HG03439 (cell line): Measurements from ENCODE around the gene MGMT.

ENCODE experiments used
- ATAC-seq: cut with Tn5 transposase; IDR thresholded peaks from one replicate; pipeline ENCODE4 v1.9.1; 2021; ENCODE audit warnings: mild to moderate bottlenecking, moderate library complexity; ENCODE audit not compliant: unreplicated experiment

Gene MGMT

DNA sequence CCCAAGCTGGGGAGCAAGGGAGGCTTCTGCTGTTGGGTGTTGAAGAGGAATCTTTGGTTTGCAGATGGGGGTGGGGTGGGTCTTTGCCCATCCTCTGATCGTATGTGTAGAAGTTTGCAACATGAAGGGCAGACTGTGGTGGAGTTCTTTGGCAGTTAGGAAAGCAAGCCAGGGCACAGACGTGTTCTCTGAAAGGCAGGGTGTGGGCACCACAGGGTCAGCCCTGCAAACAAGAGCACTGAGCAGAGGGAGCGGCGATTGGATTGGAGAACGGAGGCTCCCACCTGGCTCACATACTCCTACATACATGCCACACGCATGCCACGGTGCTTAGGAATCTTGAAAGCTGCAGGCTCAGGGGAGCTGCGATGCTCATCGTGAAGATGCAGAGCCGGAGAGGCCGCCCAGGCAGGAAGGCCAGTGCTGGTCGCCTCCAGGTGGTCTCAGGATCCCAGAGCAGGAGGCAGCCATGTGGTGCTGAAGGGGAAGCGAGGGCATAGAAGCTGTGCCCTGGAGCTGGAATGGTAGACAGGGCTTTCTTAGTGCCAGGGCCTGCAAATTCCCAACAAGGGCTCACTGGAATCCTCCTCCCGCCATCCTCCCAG lies 149.0 kb downstream of the MGMT start:
- no peak for ATAC-seq

DNA sequence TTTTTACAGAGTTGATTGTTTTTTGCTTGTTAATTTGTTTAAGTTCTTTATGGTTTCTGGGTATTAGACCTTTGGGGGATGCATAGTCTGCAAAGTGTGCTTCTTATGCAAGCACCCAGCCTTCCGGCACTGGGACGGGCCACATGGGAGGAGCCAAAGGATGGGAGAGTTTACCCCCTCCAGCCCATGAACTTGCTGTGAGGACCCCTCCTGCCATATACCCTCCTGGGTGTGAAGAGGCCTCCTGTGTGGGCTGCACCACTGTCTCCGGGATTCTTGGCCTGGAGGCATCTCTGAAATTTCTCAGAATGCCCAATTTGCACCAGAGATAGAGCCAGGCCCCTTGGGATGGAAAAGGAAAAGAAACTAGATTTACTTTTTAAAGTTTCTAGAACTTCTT lies 150.7 kb downstream of the MGMT start:
- no peak for ATAC-seq

DNA sequence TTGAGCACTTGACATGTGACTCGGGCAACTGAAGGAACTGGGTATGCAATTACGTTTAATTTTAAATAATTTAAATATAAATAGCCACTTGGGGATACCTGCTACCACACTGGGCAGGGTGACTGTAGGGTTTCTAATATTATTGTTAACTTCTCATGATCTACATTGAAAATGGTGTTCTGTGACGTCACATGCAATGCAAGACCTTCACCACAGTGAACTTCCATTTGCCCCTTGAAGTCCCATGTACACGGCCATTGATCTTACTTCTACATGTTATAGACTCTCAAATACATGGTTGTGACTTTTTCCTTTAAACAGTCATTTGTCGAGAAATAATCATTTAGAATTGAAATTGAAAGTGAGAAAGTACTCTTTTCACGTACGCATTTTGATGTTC lies 154.0 kb downstream of the MGMT start:
- ATAC-seq = no peak

DNA sequence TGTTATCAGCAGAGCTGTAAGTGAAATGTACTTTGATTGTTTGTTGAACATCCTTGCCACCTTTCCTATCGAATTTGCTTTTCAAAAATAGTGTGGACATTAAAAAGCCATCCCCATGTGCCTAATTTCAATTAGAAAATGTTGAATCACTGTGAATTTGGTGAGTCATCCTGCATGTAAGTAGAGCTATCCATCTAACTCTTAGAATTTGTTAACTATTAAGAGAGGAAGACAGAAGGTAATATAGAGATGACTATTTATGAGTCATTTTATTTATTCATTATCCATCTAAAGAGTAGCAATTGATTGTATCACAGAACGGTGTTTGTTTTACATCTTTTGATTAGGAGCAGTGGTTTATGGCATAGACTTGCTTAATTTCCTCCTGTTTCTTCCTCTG lies 154.7 kb downstream of the MGMT start:
- no peak for ATAC-seq

DNA sequence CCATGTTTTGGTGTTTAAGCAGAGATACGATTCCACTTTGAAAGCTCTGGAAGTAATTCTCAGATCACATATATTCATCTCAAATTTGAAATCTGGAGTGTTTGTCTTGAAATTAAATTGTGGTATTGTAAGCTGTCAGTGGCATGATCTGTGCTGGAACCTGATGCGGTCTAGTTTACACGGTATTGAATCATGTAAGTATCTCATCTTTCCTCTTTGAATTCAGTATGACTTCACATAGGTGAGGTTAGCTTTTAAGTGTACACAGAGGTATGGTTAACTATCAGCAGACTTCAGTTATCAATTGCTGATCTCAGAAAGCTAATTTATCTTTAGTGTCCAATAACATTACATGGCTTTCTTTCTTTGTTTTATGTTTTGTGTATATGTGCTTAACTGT lies 155.2 kb downstream of the MGMT start:
- ATAC-seq = no peak

DNA sequence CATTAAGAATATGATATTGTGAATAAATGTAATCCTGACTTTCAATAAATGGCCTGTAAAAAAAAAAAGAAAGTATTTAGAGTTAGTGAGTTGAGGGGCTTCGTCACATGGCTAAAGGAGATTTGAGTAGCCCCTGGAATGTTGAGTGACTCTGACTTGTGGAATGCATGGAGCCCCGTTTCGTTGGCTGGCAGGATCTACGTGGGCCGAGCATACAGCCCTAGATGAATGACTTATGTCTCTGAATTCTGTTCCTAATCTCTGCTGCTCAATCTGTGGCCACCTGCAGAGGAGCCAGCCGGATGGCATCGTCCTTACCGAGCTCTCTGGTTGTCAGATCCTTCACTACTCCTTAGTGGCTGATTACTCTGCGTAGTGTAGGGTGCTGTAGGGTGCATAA lies 155.7 kb downstream of the MGMT start:
- no peak for ATAC-seq

DNA sequence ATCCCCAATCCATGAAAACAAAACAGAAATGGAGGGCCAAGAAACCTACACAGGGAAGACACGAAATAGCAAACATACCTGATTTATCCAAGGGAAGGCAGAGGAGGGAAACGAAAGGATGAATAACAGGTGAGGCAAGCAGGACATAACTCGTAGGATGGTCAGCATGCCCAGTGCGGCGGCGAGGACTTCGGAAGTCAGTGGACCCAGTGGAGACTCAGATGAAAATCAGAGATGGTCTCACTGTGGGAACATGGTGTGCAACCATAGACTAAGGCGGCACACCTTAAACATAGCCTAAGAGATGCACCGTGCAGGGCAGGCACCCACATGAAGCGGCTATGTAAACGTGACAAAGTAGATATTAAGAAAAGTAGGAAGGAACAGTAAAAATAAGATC lies 157.5 kb downstream of the MGMT start:
- no peak for ATAC-seq

DNA sequence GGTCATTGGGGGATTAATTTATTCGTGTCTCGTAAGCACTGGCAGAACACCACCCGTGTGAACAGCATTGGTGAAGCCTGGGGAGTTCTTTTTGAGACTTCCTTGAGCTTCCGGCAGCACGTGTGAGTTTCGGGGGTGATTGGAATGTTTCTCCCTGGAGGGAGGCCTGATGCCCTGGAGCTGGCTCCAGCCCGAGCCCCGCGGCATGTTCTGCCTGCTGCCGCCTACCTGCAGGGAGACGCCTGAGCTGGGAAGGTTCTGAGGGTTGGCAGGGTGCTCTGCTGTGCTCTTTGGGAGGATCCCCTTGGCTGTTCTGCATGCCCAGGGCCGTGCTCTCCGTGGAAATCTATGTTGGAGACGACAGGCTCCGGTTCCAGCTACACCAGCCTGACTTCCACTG lies 159.3 kb downstream of the MGMT start:
- ATAC-seq = no peak

DNA sequence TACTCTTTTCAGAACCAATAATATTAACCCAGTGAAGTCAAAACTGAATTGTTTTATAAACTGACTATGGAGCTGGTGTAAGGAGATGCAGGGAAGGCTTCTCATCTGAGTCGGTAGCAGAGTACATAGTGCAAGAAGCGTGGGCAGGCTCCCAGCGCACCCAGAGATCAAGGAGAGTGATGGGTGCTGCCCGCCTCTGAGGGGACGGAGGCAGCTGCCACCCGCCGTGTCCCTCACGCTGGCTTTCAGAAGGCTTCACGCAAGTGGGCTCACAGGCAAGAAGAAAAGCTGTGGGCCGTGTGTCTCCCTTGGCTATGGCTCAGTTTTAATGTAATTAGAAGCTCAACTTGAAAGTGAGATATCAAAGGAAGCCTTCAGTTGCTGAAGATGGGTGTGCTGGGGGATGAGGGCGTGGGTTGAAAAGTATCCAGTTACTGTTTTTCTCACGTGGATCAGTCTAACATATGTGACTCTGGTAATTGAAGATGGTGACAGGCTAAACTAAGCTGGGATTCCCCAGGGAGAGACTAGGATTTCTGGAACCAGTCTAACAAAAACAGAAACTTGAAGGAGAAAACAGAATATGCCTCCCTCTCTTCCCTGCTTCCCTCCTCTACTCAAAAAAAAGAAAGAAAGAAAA lies 159.9 kb downstream of the MGMT start:
- ATAC-seq = no peak

DNA sequence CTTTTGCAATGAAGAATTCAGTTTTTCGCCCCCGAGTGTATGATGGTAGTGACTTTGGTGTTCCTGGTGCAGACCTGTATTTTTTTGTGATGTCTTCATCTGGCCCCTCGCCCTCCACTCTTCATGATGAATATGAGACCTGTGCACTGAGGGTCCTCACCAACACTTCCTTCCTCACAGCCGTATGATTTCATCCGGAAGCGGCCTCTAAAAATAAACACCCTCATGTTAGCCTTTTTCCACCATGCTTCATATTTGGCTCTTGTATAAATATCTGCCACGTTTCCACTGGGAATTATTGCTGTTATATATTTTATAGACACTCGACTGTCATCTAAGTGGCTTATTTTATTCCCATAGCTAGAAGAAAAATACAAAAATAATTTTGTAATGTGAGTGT lies 160.4 kb downstream of the MGMT start:
- no peak for ATAC-seq

DNA sequence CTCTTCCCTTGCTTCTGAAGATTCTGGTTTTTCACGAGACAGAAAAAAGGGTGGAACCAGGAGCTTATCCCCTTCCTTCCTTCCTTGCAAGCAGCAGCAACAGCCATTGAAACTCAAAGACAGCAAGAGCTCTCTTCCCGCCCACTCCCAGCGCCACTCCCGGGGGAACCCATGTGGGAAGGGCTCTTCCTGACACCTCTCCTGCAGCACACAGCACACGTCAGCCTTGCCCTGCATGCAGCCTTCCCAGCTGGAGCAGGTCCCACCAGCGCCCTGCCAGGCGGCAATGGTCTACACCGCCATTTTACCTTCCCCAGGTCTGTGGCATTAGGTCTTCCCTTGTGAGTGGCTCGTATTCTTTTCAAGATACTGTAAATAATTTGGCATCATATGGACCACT lies 161.8 kb downstream of the MGMT start:
- no peak for ATAC-seq

DNA sequence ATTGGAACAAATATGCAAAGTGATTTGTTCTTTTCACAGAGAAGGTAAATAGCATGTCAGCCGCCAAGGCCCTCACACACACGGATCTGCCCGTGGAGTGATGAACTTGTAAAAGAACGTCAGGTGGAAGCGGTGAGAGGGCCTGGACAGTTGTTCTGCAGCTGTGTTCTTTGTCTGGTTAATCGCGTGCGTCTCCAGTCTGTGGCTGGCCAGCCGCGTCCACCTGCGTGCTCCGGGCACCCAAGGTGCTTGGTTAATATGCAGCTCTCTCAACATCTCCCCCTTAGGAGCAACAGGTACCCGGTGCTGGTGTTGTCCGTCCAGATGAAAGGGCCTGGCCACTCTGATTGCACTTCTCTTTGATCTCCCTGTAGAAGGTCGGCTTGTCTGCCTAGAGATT lies 162.9 kb downstream of the MGMT start:
- ATAC-seq = no peak

DNA sequence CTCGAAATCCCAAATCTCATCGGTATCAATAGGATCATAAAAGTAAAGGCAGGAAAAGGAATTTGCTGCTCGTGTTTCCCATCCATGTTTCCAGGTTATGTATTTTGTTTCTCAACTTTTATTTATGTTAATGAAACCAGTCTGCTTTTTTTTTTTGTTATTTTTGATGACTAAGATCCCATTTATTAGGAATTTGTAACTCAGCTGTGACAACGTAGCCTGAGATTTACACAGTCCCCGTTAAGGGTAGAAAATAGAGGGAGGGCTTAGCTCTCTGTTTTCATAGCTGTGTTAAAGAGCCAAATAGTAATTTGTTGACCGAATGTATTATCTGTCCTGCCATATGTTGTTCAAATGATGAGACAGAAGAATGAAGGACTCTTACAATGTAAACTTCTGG lies 164.0 kb downstream of the MGMT start:
- no peak for ATAC-seq

DNA sequence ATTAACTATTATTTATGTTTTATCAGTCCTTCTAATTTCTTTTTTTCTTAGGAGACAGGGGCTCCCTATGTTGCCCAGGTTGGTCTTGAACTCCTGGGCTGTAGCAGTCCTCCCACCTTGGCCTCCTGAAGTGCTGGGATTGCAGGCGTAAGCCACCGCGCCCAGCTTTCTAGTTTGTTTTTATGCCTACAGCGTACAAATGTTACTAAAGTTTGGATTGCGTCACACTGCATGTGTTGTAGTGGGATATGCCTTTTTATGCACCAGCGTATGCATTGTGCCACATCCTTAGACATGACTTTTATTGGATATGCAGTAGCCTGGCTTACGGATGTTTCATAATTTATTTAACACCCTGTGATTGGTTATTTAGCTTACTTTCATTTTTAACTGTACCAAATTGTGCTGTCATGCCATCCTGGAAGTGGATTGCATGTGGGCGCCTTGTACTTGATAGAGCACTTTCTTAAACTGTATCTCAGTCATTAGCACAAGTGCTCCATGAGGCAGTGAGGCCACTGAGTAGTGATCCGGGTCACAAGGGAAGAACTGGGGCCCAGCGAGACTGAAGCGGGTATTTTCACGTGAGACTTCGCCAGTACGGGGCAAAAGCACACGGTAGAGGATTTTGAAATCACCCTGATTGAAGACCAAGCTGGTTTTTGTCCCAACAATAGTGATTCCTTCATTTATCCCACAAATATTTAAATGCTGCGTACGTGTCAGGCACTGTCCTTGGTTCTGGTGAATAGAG lies 165.0 kb downstream of the MGMT start:
- ATAC-seq = no peak

DNA sequence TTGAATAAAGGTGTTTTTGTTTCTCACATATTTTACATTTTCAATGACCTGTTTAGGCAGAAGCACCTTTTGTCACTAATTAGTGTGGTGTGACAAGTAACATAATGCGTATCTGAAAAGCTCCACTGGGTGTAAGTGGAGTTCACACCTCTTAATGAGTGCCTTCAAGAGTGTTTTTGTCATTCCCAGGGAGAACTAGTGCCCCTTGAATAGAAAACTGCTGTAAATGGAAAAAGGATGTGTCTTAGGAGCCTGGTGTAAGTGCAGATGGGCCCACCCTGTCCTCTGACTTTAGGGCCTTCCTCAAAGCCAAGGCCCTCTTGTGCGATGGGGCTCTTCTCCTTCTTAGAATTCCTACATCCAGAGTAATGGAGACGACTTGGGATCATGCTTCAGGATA lies 170.0 kb downstream of the MGMT start:
- ATAC-seq = no peak

DNA sequence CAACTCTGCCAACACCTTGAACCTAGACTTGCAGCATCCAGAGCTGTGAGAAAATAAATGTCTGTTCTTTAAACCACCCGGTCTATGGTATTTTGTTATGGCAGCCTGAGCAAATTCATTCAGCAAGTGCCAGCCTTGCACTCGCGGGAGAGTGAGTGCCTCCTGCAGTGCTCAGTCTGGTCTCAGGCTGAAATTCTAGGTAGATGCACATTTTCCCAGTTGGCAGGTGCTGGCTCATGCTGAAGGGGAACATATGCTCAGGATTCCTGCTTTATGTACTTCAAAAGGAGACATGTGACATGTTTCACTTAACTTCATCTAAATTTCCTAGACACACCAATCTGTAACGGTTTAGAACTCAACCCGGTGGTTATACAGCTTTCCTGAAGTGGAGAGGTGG lies 170.8 kb downstream of the MGMT start:
- no peak for ATAC-seq

DNA sequence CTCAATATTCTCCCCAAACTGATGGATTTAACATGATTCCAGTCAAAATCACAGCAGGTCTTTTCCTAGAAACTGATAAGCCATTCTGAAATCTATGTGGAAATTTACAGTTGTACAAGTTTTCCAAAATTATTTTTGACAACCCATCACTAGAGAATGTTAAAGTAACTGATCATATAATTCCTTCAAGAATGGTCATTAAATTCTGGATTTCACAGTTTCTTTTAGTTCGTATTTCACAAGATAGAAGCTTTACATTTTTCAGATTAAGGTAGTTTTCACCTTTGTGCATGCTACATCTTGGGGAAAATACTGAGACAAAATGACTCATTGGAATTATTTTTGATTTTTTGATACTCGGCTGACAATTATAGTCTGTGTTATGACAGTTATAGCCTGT lies 174.3 kb downstream of the MGMT start:
- no peak for ATAC-seq

DNA sequence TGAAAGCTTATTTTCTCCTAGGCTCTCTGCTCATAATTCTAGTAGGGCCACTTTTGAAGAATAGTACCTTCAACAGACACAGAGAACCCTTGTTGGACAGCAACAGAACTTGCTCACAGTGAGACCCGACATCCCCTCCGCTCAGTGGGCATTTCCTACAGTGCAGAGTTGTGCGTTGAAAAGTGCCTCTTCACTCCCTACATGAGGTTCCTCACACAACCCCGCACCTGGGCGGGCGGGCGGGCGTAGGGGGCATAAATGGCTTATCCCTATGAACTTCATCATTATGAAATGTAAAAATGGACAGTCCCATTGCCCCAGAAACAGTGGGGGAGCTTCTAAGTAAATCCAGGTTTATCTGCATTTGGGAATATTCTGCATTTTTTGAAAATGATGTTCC lies 174.9 kb downstream of the MGMT start:
- ATAC-seq = no peak

DNA sequence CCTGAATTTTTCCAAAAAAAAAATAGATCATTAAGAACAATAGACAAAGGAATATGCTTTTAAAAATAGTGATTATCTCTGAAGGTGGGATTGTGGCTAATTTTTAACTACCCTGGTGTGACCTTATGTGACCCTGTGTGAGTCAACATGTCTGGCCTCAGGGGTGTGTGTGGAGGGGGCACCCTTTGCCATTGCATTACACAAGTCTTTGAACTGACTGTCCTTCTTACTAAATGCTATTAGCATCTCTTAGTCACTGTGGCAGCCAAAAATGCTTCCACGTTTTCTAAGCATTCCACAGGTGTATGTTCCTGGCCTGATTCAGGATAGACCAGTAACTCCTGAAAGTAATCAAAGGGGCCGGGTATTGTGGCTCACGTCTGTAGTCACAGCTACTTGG lies 175.4 kb downstream of the MGMT start:
- ATAC-seq = no peak

DNA sequence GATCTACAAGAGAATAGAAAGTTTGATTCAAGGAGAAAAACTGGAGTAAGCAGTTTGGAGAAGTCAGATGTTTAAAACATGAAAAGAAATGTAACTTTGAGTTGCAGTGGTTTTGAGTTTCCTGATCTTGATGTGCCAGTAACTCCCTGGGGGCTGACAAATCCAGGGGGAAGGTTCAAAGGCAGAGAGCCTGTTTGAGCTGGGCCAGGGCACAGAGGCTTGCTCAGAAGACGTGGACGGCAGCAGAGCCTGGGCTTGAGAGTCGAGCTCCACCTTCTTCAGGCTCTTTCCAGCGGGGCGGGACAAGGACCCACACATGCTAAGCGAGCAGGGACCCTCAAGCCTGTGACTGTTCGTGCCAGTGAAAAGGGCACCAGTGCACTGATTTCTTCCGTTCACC lies 176.2 kb downstream of the MGMT start:
- no peak for ATAC-seq

DNA sequence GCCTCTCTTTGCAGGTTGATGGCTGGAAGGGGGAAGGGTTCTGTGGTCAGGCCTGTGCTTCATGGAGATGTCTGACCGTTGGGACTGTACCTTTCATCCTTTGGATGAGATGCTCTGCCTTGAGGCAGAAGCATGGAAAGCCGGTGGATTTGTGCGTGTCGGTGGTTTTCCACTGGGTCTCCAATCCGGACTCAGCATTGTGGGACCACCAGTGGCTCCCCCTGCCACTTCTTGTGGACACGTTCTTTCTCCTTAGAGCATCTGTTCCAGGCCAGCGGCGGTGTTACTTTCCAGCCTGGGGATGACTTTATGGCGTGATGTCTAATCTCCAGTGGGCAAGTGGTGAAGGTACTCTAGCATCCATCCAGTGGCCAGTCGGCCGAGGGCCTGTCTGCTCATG lies 178.4 kb downstream of the MGMT start:
- no peak for ATAC-seq

DNA sequence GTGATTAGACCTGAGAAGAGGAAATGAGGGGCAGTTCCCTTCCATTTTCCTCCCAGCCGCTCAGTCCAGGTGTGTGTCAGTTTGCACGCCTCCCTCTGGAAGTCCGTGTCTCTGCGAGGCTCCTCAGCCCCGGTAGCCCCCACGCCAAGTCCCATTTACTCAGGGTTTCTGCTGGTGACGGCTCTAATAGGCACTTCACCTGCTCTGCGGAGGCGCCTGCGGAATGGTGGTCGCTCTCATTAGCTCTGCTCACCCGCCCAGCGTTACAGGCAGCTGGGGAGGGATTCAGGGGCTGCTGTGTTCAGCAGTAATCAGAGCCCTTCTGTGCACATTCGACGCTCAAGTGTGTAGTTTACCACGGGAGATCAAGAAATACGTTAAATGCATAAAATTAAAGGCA lies 179.9 kb downstream of the MGMT start:
- no peak for ATAC-seq

DNA sequence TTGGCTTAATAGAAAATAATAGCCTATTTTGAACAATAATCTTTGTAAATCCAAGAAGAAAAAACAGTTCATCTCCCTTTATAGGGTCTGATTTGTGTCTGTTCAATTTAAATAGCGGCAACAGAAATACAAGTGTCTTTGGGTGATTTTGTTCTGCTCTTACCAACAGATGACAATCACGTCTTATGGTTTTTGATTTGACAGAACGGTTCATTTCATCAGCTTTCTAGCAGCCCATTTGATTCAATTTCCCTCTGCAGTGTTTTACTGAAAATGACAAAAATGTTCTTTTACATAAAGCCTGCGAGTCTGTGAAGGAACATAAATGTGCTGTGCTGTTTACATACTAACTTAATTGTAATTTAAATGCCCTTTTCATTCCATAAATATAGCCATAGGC lies 180.5 kb downstream of the MGMT start:
- ATAC-seq = no peak
